GM21717 (cell line): ENCODE data around the gene STPG3.

Source experiments
- ATAC-seq: cut with Tn5 transposase; IDR thresholded peaks from one replicate; pipeline ENCODE4 v1.9.1; 2021; ENCODE audit warnings: mild to moderate bottlenecking, moderate library complexity; ENCODE audit not compliant: unreplicated experiment

The STPG3 gene

GRCh38 chr9:137278061-137278701 is 27.1 kb downstream of the STPG3 start:
- no peak for ATAC-seq

- no peak for ATAC-seq
Observed at GRCh38 chr9:137278721-137279711, 27.9 kb downstream of the STPG3 start.

GRCh38 chr9:137279741-137280473 is 28.8 kb downstream of the STPG3 start:
- no peak for ATAC-seq

GRCh38 chr9:137280474-137281344 is 29.6 kb downstream of the STPG3 start:
- ATAC-seq = no peak

DNA sequence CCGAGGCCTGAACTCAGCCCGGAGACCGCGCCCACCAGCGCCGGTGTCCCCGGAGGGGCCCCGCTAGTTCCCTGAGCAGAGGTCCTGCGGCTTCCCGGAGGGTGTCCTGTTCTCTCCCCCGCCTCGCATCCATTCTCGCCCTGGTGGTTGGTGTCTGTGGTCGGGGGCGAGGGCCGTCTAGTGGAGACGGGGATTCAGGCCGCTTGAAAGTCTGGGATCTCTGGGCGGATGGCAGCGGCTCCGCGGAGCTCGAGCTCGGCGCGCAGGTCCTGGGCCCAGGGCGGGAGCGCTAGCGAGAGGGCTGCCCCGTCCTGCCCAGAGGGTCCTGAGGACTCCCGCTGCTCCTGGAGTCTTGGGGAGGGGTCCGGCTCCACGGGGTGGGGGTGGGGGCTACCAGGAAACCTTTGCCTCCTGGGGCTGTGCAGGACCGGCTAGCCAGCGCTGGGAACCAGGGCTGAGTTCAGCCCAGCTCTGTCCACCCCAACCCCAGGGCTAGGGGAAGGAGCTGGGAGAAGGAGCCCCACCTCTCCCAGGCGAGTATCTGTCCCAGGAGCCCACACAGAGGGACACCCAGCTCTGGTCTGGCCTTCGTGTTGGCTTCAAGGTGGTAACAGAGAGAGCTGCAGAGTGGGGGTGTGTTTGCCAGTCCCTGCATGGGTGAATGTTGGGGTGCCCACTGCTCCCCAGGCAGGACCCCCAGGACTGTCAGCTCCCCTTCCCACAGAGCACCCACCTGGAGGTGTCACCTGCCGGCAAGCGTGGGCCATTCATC is 30.4 kb downstream of the STPG3 start:
- ATAC-seq = no peak

DNA sequence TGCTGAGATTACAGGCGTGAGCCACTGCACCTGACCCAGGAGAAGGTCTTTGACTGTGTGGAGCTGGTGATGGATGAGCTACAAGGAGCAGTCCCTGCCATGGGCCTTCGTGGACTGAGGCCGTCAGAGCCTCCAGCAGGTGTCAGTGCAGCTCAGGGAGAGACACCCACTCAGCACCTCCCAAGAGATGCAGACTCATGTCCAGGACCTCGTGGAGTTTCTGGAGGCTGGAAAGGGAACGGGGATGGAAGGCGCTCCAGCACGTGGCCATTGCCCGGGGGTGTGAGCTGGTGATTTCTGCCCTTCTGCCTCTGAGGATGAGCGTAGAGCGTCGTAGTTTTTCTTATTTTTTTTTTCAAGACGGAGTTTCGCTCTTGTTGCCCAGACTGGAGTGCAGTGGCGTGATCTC is 35.9 kb downstream of the STPG3 start:
- no peak for ATAC-seq

DNA sequence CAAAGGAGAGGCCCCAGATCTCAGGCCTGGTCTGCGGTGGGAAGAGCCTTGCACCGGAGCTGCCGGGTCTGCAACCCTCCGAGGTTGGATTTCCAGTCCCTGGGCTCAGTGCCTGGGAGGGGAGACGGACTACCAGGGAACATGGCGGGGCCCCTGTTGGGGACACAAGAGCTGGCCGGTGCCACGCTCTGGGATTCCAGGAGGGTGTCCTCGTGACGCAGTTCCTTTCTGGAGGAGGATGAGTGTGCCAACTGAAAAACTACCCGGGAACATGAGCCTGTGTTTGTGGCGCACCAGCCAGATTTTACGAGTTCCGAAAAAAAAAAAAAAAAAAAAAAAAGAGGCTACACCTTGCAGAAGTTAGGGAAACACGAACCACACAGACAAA is 42.0 kb downstream of the STPG3 start:
- no peak for ATAC-seq

GRCh38 chr9:137293482-137294090 is 42.5 kb downstream of the STPG3 start:
- ATAC-seq = no peak

DNA sequence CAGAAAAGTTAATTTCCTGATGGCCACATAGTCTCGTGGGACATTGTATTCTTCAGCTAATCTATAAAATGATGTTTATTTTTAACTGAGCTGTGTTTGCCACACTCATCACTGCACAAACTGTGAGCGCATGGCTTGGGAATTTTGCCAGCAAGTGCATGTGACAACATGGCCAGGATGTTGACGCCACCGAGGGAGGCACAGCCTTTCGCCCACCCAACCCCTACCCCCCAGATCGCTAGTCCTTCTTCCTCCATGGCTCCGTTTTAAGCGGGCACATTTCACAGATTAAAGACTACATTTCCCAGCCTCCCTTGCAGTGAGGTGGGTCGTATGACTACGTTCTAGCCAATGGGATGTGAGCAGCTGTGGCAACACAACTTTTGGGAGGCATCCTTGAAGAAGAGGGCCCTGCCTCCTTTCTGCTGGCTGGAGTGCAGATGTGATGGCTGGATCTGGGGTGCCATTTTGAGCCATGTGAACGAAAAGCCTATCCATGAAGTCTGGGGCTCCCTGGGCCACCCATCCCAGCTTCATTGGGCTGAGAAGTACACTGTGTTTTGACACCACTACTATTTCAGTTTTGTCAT is 43.1 kb downstream of the STPG3 start:
- ATAC-seq = no peak

DNA sequence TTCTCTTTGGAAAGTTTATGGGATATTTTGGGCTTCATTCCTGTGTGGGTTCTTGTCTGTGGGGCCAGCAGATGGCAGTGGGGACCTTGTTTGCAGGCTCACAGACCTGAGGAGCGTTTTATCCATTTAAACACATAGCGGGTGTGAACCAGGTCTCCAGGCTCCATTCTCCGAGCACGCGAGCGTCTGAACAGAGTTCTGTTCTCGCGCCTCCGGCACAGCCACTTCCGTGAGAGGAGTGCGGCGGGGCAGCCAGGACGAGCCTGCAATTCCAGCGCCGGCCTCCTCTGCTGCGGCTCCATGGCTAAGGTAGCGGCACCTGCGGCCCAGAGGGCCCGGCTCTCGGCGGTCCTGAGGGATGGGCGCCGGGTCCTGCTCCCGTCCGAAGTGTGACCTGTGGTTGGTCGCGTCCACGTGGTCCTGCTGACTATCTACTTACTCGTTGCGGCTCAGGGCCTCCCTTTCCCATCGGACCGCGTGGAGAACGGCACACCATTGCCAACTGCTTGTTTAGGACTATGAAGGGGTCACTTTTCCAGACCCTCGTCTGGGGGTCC is 43.7 kb downstream of the STPG3 start:
- ATAC-seq = no peak

GRCh38 chr9:137295238-137295811 is 44.2 kb downstream of the STPG3 start:
- no peak for ATAC-seq

GRCh38 chr9:137295849-137296669 is 45.0 kb downstream of the STPG3 start:
- ATAC-seq = no peak

DNA sequence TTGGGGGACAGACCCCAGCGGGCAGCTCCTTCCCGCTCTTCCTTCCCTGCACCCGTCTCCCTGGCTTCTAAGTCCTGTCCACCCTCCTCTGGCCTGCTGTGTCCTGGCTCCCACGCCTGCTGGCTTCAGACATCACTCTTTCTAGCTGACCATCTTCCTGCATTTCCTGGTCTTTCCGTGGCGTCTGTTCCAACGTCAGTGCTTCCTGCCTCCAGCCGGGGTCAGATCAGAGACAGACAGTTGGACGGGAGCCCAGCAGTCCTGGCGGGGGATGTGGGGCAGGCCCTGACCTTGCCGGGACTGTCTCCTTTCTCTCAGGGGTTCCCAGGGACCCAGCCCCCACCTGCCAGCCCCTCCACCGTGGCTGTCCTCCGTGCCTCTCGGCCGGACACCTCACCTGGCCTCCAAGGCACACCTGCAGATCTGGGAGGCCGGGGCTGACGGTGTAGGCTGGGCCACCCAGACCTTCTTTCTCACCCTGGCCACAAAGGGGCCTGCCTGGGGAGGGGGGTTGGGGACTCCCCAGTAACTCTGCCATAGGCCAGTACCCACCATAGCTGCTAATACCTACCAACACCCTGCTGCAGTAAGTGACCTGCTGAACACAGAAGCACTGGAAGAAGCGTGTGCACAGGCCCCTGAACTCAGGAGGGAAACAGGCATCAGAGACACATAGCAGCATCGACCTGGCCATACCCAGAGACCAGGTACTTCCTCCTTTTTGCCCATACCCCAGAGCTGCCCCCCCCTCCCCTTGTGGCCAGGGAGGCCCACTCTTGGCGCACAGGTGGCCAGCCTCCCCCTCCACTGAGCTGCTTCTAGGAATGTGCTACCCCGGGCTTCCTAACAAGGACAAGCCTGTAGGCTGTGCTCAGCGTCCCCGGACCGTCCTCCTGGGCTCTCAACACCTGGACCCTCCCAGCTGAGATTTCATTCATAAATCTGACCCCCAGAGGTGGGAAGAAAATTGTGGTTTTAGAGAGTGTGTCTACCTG is 45.9 kb downstream of the STPG3 start:
- no peak for ATAC-seq

DNA sequence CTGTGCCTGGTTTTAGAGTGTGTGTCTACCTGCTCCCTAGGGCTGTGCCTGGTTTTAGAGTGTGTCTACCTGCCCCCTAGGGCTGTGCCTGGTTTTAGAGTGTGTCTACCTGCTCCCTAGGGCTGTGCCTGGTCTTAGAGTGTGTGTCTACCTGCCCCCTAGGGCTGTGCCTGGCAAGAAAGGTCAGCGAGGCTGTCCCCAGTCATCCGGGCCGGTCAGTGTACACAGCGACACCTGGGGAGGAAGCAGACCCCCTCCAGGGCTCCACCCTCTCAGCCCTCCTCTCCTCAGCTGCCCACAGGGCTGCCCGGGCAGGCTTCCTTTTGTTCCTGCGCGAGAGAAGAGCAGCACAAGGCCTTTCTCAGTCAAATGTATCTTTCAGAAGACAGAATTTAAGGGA is 46.9 kb downstream of the STPG3 start:
- no peak for ATAC-seq

DNA sequence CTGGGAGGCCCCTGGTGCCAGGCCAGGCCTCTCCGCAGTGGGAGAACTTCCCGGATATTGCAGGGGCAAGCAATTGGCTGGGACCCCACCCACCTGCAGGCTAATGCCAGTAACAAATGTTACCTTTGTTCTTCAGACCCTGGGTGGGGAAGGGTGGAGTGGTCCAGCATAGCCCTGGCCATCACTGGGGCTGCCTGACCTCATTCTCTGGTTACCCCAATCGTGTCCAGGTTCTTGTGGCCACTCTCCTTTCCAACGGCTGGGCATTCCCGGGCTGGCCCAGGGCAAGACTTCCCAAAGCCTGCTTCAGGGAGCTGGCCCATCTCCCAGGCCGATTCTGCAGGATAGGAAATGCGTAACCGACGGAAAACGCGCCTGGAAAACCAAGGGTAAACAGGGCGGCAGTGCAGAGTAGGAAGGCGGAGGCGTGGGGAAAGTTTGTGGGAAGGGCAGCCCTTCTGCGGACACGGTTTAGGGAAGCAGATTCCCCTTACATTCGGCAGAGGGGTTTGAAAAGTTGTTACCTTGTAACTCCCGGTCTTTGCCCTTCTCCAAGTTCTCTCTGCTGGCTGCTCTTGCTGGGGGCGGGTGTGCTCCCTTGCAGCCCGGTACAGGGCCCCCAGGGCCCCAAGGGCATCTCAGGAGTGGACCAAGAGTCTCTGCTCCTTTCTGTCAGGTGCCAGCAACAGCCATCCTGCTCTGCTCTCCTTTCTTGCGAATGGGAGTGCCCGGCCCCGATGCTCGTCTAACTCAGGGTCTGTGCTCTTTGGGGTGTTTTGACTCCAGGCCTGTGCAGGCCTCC is 47.5 kb downstream of the STPG3 start:
- no peak for ATAC-seq

GRCh38 chr9:137299203-137299565 is 48.1 kb downstream of the STPG3 start:
- no peak for ATAC-seq
